NB4 (cell line): ENCODE results near the gene MMP23B.

Source experiments
- DNase-seq: peaks from one replicate; pipeline ENCODE4 v3.0.0; 2010; ENCODE audit warnings: low read depth
- H3K4me3 ChIP-seq: one replicate; pipeline ENCODE4 v1.5.1; 2011; ENCODE audit warnings: mild to moderate bottlenecking, low read depth, low read length, moderate library complexity
- CTCF ChIP-seq: IDR thresholded peaks from one replicate; pipeline ENCODE4 v1.5.1; 2012; ENCODE audit warnings: low read depth, low read length
- MAX ChIP-seq: IDR thresholded peaks from 2 replicates; pipeline ENCODE4 v1.6.1; 2011; ENCODE audit warnings: low read depth, low read length
- MYC ChIP-seq: IDR thresholded peaks from 2 replicates; pipeline ENCODE4 v1.6.1; 2011; ENCODE audit warnings: low read depth, low read length
- POLR2A ChIP-seq: IDR thresholded peaks from 2 replicates; pipeline ENCODE4 v1.6.1; 2011; ENCODE audit warnings: mild to moderate bottlenecking; ENCODE audit not compliant: insufficient read length; ENCODE audit errors: extremely low read depth

MMP23B gene

GRCh38 chr1:1599935-1600860 lies 31.8 kb upstream of the MMP23B start, which contains the start of gene FNDC10:
FNDC10 (minus strand) TSS chr1:1600135; CDS start chr1:1600015, 120 bp downstream.
- no peak for TF ChIP-seq MAX
- TF ChIP-seq CTCF: no peak
- no peak for TF ChIP-seq MYC
- TF ChIP-seq POLR2A: no peak
- DNase-seq: no peak
- no peak within 1 kb of the TSS for H3K4me3 ChIP-seq

GRCh38 chr1:1600861-1601563 lies 31.0 kb upstream of the MMP23B start:
- no peak for DNase-seq
- no peak for TF ChIP-seq MYC
- TF ChIP-seq MAX: no peak
- TF ChIP-seq CTCF: no peak
- TF ChIP-seq POLR2A: no peak
- no peak overlapping the region for H3K4me3 ChIP-seq

GRCh38 chr1:1601564-1602303 lies 30.2 kb upstream of the MMP23B start:
- H3K4me3 ChIP-seq: no peak overlapping the region
- TF ChIP-seq POLR2A (no peak), MYC (no peak), CTCF (no peak), MAX (no peak)
- peak; percentile 2 for DNase-seq

- H3K4me3 ChIP-seq: no peak overlapping the region
- no peak for TF ChIP-seq MAX
- no peak for TF ChIP-seq POLR2A
- no peak for TF ChIP-seq MYC
- TF ChIP-seq CTCF: no peak
- DNase-seq: peak; percentile 47
These were observed 29.5 kb upstream of the MMP23B start for GRCh38 chr1:1602304-1602967.

GRCh38 chr1:1602968-1603506 lies 28.9 kb upstream of the MMP23B start:
- no peak for TF ChIP-seq POLR2A
- no peak overlapping the region for H3K4me3 ChIP-seq
- no peak for DNase-seq
